GM23338 (cell line): Measurements from ENCODE around the gene MATCAP1. TPM values are rescaled to one million over a fixed set of nuclear protein-coding genes. Genes with fewer than 3 reads are reported as not detected.

ENCODE experiments used
- ATAC-seq: fragments of 200-7000 bp; cut with Tn5 transposase; 3 replicates; pipeline ENCODE4 v1.9.1; 2020
- DNase-seq: peaks from one replicate; pipeline ENCODE4 v3.0.0-alpha.2; 2015; ENCODE audit warnings: low spot score
- H2AFZ ChIP-seq: fragments of 200-600 bp; sonication (generic); 2 replicates; pipeline ENCODE4 v1.8.0; 2016; ENCODE audit warnings: antibody characterized with exemption, mild to moderate bottlenecking, moderate library complexity
- H3F3A ChIP-seq: fragments of 200-600 bp; sonication (generic); replicated peaks from 2 replicates; pipeline ENCODE4 v1.8.0; 2017; ENCODE audit warnings: antibody characterized with exemption, mixed run types, low read depth
- H3K27ac ChIP-seq: fragments of 200-600 bp; sonication (generic); 2 replicates; pipeline ENCODE4 v1.6.1; 2016; ENCODE audit warnings: low read depth
- H3K27me3 ChIP-seq: fragments of 200-600 bp; sonication (generic); 2 replicates; pipeline ENCODE4 v1.8.0; 2016; ENCODE audit warnings: mild to moderate bottlenecking, mixed run types, moderate library complexity; ENCODE audit not compliant: insufficient read depth
- H3K36me3 ChIP-seq: fragments of 200-600 bp; sonication (generic); 2 replicates; pipeline ENCODE4 v1.8.0; 2016; ENCODE audit warnings: mild to moderate bottlenecking; ENCODE audit not compliant: insufficient read depth
- H3K4me1 ChIP-seq: fragments of 200-600 bp; sonication (generic); 2 replicates; pipeline ENCODE4 v1.8.0; 2016; ENCODE audit warnings: mild to moderate bottlenecking, moderate library complexity; ENCODE audit not compliant: insufficient read depth
- H3K4me2 ChIP-seq: fragments of 200-600 bp; sonication (generic); 2 replicates; pipeline ENCODE4 v1.7.1; 2017; ENCODE audit warnings: mixed run types
- H3K4me3 ChIP-seq: fragments of 200-600 bp; sonication (generic); 2 replicates; pipeline ENCODE4 v1.6.1; 2016; ENCODE audit warnings: mixed run types
- H3K79me2 ChIP-seq: fragments of 200-600 bp; sonication (generic); replicated peaks from 2 replicates; pipeline ENCODE4 v1.8.0; 2017; ENCODE audit warnings: mild to moderate bottlenecking; ENCODE audit not compliant: insufficient read depth
- H3K9me2 ChIP-seq: fragments of 200-600 bp; sonication (generic); 2 replicates; pipeline ENCODE4 v1.8.0; 2017; ENCODE audit not compliant: insufficient read depth
- H4K20me1 ChIP-seq: fragments of 200-600 bp; sonication (generic); replicated peaks from 2 replicates; pipeline ENCODE4 v1.8.0; 2017; ENCODE audit warnings: mild to moderate bottlenecking; ENCODE audit not compliant: insufficient read depth
- H3K27ac Mint-ChIP-seq: 2 replicates; pipeline ENCODE4 v1.8.0; 2020; ENCODE audit warnings: inconsistent platforms, mild to moderate bottlenecking, moderate library complexity, mixed read lengths
- H3K27me3 Mint-ChIP-seq: 3 replicates; pipeline ENCODE4 v1.8.0; 2022; ENCODE audit warnings: low read depth, mild to moderate bottlenecking, moderate library complexity, mixed read lengths, inconsistent platforms; ENCODE audit not compliant: insufficient read depth, poor library complexity
- H3K36me3 Mint-ChIP-seq: 3 replicates; pipeline ENCODE4 v1.8.0; 2021; ENCODE audit warnings: low read depth, mild to moderate bottlenecking, inconsistent platforms, moderate library complexity, mixed read lengths
- H3K4me1 Mint-ChIP-seq: 3 replicates; pipeline ENCODE4 v1.8.0; 2020; ENCODE audit warnings: mild to moderate bottlenecking, inconsistent platforms, mixed read lengths
- H3K4me3 Mint-ChIP-seq: 3 replicates; pipeline ENCODE4 v1.8.0; 2021; ENCODE audit warnings: moderate library complexity, mild to moderate bottlenecking, inconsistent platforms, mixed read lengths
- H3K9me3 Mint-ChIP-seq: 3 replicates; pipeline ENCODE4 v1.8.0; 2020; ENCODE audit warnings: moderate library complexity, mild to moderate bottlenecking, inconsistent platforms, mixed read lengths
- CREB1 ChIP-seq: fragments of 250-450 bp; sonication (Bioruptor Pico); IDR thresholded peaks from 2 replicates; pipeline ENCODE4 v1.5.0; 2020; ENCODE audit warnings: low read depth, mild to moderate bottlenecking, moderate library complexity
- CTCF ChIP-seq, 2 experiments: fragments of 200-600 bp in 1 of 2; sonication (generic) in 1 of 2; conservative IDR thresholded peaks; 2 replicates each; pipeline versions ENCODE4 v1.5.1 to v1.6.1; 2016 to 2017; ENCODE audit warnings: antibody characterized with exemption in 2 of 2, low read depth in 2 of 2, mild to moderate bottlenecking in 2 of 2, moderate library complexity in 1 of 2
- ETS1 ChIP-seq: IDR thresholded peaks from 2 replicates; pipeline ENCODE4 v1.6.1; 2016; ENCODE audit warnings: antibody characterized with exemption
- EZH2 ChIP-seq: fragments of 200-600 bp; sonication (generic); IDR thresholded peaks from one replicate; pipeline ENCODE4 v1.8.0; 2017; ENCODE audit warnings: antibody characterized with exemption, mild to moderate bottlenecking, low read depth; ENCODE audit not compliant: unreplicated experiment
- EZH2phosphoT487 ChIP-seq: fragments of 200-600 bp; sonication (generic); IDR thresholded peaks from one replicate; pipeline ENCODE4 v1.8.1; 2018; ENCODE audit warnings: antibody characterized with exemption; ENCODE audit not compliant: unreplicated experiment
- JUNB ChIP-seq: IDR thresholded peaks from one replicate; pipeline ENCODE4 v1.6.1; 2016; ENCODE audit warnings: antibody characterized with exemption; ENCODE audit not compliant: unreplicated experiment
- POLR2AphosphoS5 ChIP-seq: IDR thresholded peaks from 2 replicates; pipeline ENCODE4 v1.6.1; 2016; ENCODE audit warnings: antibody characterized with exemption, low read depth
- REST ChIP-seq: IDR thresholded peaks from one replicate; pipeline ENCODE4 v1.6.1; 2018; ENCODE audit warnings: antibody characterized with exemption; ENCODE audit not compliant: unreplicated experiment
- STAT1 ChIP-seq: IDR thresholded peaks from one replicate; pipeline ENCODE4 v1.6.1; 2016; ENCODE audit warnings: antibody characterized with exemption; ENCODE audit not compliant: unreplicated experiment
- ZNF114 ChIP-seq: fragments of 250-450 bp; sonication (Bioruptor Pico); IDR thresholded peaks from 2 replicates; pipeline ENCODE4 v1.5.0; 2020; ENCODE audit warnings: mild to moderate bottlenecking, moderate library complexity
- ZNF331 ChIP-seq: fragments of 250-450 bp; sonication (Bioruptor Pico); IDR thresholded peaks from 2 replicates; pipeline ENCODE4 v1.5.0; 2020; ENCODE audit warnings: low read depth, mild to moderate bottlenecking, moderate library complexity
- polyA plus RNA-seq: library from polyadenylated mRNA; unstranded; fragments of >200 nt; fragmentation: Nextera tagmentation; extraction: Ambion mirVana; gene quantifications from 2 replicates; pipeline ENCODE4 v1.2.1, GENCODE V29; 2016
- total RNA-seq: library from RNA; depleted of rRNA; stranded (reverse); fragments of >200 nt; shearing (Covaris generic); gene quantifications from 2 replicates; pipeline ENCODE4 v1.2.3, GENCODE V29; 2014

MATCAP1 gene
- total and polyA plus RNA-seq, 2 experiments from 2014 or later, result 9.5 to 22.7 TPM

GRCh38 chr16:67188323-67188722 lies 4.6 kb upstream of the MATCAP1 start:
- TF ChIP-seq CREB1 (CRISPR knock-in tag) (no peak), ZNF114 (CRISPR knock-in tag) (no peak), EZH2 (no peak), ZNF331 (CRISPR knock-in tag) (no peak), JUNB (no peak), STAT1 (no peak), EZH2phosphoT487 (no peak), POLR2AphosphoS5 (no peak), ETS1 (no peak), CTCF (conservative IDR thresholded peaks at IDR 0.05; ENCODE audit: low read depth in 2 of 2) (no peak), REST (no peak)
- Histone ChIP-seq H3K27me3 (peaks cover 28% of the 10 kb centered on the region), H3K9me2 (no peaks in the 10 kb centered on the region), H3F3A (0 out of 2 replicates have a peak, but pooled peaks cover 6% of the 10 kb centered on the region), H2AFZ (no peak overlapping the region), H3K27ac (no peak overlapping the region), H3K4me2 (no peak overlapping the region), H3K79me2 (peaks cover 12% of the 10 kb centered on the region), H3K4me3 (no peak overlapping the region), H3K4me1 (peaks cover 18% of the 10 kb centered on the region; the same call in 1 of the 2 replicates), H3K36me3 (no peaks in the 10 kb centered on the region), H4K20me1 (peaks cover 6% of the 10 kb centered on the region)
- H3K9me3 Mint-ChIP-seq, result no peaks in the 10 kb centered on the region; the same call in 2 of the 3 replicates
- H3K4me3 Mint-ChIP-seq, result no peak overlapping the region
- no peak overlapping the region for H3K27ac Mint-ChIP-seq
- peaks cover 28% of the 10 kb centered on the region for H3K4me1 Mint-ChIP-seq
- no peak for DNase-seq
- peaks cover 5% of the 10 kb centered on the region; the same call in 2 of the 3 replicates for H3K36me3 Mint-ChIP-seq
- no peak for ATAC-seq
- H3K27me3 Mint-ChIP-seq, result peaks cover 32% of the 10 kb centered on the region
